K562 (cell line): ENCODE measurements around the gene CACNA1E. TPM values are rescaled to one million over a fixed set of nuclear protein-coding genes. Genes with fewer than 3 reads are reported as not detected.

ENCODE experiments used
- ATAC-seq: fragments of 200-7000 bp; cut with Tn5 transposase; 3 replicates; pipeline ENCODE4 v1.9.1; 2020; ENCODE audit warnings: moderate library complexity
- BruUV-seq: library from RNA; stranded (reverse); fragments of 400-500 nt; replicated peaks from 2 replicates; lab custom pipeline; 2021; lab: Mats Ljungman, UMichigan
- CTCF ChIA-PET: fragments of 300-600 bp; formaldehyde crosslinking; extraction: SDS; loops from one replicate; lab custom pipeline; 2021; ENCODE audit warnings: low intra/inter-chr PET ratio; lab: Yijun Ruan, JAX
- POLR2A ChIA-PET: fragments of 300-600, 350-650 bp; sonication (Branson Sonifier 250); formaldehyde crosslinking; extraction: SDS; loops from one replicate; lab custom pipeline; 2021; ENCODE audit warnings: antibody characterized with exemption, inconsistent platforms; lab: Yijun Ruan, JAX
- DNase-seq, 4 experiments: peaks; one replicate each; pipeline versions ENCODE4 v3.0.0 to v3.0.0-alpha.2; 2011 to 2018; ENCODE audit warnings: low spot score in 3 of 4, mixed read lengths in 3 of 4; ENCODE audit errors: extremely low read depth in 1 of 4
- FAIRE-seq: peaks from 2 replicates; lab custom pipeline; 2011; peaks lifted over from hg19 to GRCh38; lab: Jason Lieb, UNC
- H2AFZ ChIP-seq: 2 replicates; pipeline ENCODE4 v1.6.0; 2011; ENCODE audit warnings: low read depth, low read length, control low read depth, inconsistent platforms
- H3K27ac ChIP-seq: fragments of 200-600 bp; 3 replicates; pipeline ENCODE4 v1.8.0; 2011; ENCODE audit warnings: low read depth, mild to moderate bottlenecking, control low read depth, inconsistent platforms, low read length, moderate library complexity, mixed read lengths; ENCODE audit errors: extremely low read depth
- H3K27me3 ChIP-seq, 2 experiments: fragments of 300-600 bp in 1 of 2; 2 replicates in 1 of 2; 3 replicates in 1 of 2; pipeline versions ENCODE4 v1.6.0 to v1.8.0; 2011; ENCODE audit warnings: inconsistent platforms in 2 of 2, low read length in 2 of 2, mild to moderate bottlenecking in 1 of 2, mixed read lengths in 1 of 2, moderate library complexity in 1 of 2; ENCODE audit not compliant: control insufficient read depth in 2 of 2, insufficient read depth in 2 of 2
- H3K36me3 ChIP-seq: fragments of 300-600 bp; 3 replicates; pipeline ENCODE4 v1.8.0; 2011; ENCODE audit warnings: mild to moderate bottlenecking, low read length, inconsistent platforms; ENCODE audit not compliant: control insufficient read depth, insufficient read depth
- H3K4me1 ChIP-seq, 2 experiments: fragments of 200-600 bp in 1 of 2; replicated peaks in 1 of 2; 2 replicates in 1 of 2; 3 replicates in 1 of 2; pipeline versions ENCODE4 v1.5.1 to v1.8.0; 2011; ENCODE audit warnings: inconsistent platforms in 2 of 2, low read length in 2 of 2, mild to moderate bottlenecking in 1 of 2, mixed read lengths in 1 of 2, moderate library complexity in 1 of 2; ENCODE audit not compliant: control insufficient read depth in 2 of 2, insufficient read depth in 2 of 2
- H3K4me2 ChIP-seq: 2 replicates; pipeline ENCODE4 v1.6.1; 2011; ENCODE audit warnings: low read length, control low read depth, inconsistent platforms, mixed read lengths; ENCODE audit not compliant: insufficient read depth
- H3K4me3 ChIP-seq: fragments of 200-600 bp; sonication (generic), shearing (Covaris generic); 2 replicates; pipeline ENCODE4 v1.5.1; 2016; ENCODE audit warnings: control low read depth, inconsistent platforms
- H3K79me2 ChIP-seq: fragments of 200-600 bp; 3 replicates; pipeline ENCODE4 v1.8.0; 2011; ENCODE audit warnings: low read length, inconsistent platforms; ENCODE audit not compliant: control insufficient read depth, insufficient read depth
- H3K9ac ChIP-seq, 2 experiments: 2 replicates each; pipeline versions ENCODE4 v1.6.0 to v1.6.1; 2011; ENCODE audit warnings: low read depth in 2 of 2, low read length in 2 of 2, control low read depth in 1 of 2, inconsistent platforms in 1 of 2, mild to moderate bottlenecking in 1 of 2, mixed read lengths in 1 of 2; ENCODE audit not compliant: insufficient read depth in 1 of 2
- H3K9me1 ChIP-seq: one replicate; pipeline ENCODE4 v1.6.0; 2011; ENCODE audit warnings: inconsistent platforms, mild to moderate bottlenecking, low read length, moderate library complexity; ENCODE audit not compliant: control insufficient read depth, insufficient read depth
- H3K9me3 ChIP-seq: replicated peaks from 2 replicates; pipeline ENCODE4 v1.5.1; 2011; ENCODE audit warnings: low read depth, low read length, inconsistent platforms; ENCODE audit not compliant: control insufficient read depth, insufficient read depth
- H4K20me1 ChIP-seq: replicated peaks from 2 replicates; pipeline ENCODE4 v1.6.1; 2011; ENCODE audit warnings: low read length, inconsistent platforms, mixed read lengths; ENCODE audit not compliant: control insufficient read depth, insufficient read depth
- NUFIP1 ChIP-seq: fragments of 450-650 bp; IDR thresholded peaks from 2 replicates; pipeline ENCODE4 v1.6.1; 2018; ENCODE audit not compliant: partially characterized antibody
- PPARD ChIP-seq: fragments of 250-450 bp; sonication (Bioruptor Pico); IDR thresholded peaks from 2 replicates; pipeline ENCODE4 v1.8.0; 2022; ENCODE audit warnings: inconsistent platforms, mild to moderate bottlenecking, moderate library complexity
- WGBS: fragments of 100-300 bp; shearing (Covaris generic); methylation state at CpG from one replicate; pipeline ENCODE4 v1.1.6; 2016; ENCODE audit warnings: low coverage, mixed read lengths; ENCODE audit not compliant: insufficient coverage; ENCODE audit errors: missing lambda C conversion rate; 5-methylcytosine and 5-hydroxymethylcytosine counted together
- in situ Hi-C: fragments of 300-500 bp; cut with MboI; formaldehyde crosslinking; loops from 4 replicates; pipeline ENCODE4 v1.15.0; 2018; ENCODE audit warnings: inconsistent platforms, mixed read lengths
- intact Hi-C: fragments of 100-400 bp; cut with micrococcal nuclease; formaldehyde crosslinking; loops from 2 replicates; pipeline ENCODE4 v1.14.2; 2022
- polyA plus RNA-seq, 8 experiments: library from polyadenylated mRNA; depleted of rRNA in 4 of 8; stranded (reverse) in 5 of 8; unstranded in 3 of 8; fragments of >200 nt; fragmentation: Nextera tagmentation in 2 of 8; fragmentation: Illumina TruSeq in 1 of 8; extraction: Ambion mirVana in 2 of 8; extraction: Trizol in 1 of 8; gene quantifications; 2 replicates each; pipeline versions ENCODE4 v1.2.1 to v1.2.3, GENCODE V29; 2011 to 2014; ENCODE audit warnings: inconsistent platforms in 1 of 8, missing spikeins in 1 of 8
- total RNA-seq, 7 experiments: library from RNA; depleted of rRNA in 6 of 7; stranded (reverse); fragments of >200 nt in 6 of 7; fragmentation: Illumina TruSeq in 2 of 7; extraction: Trizol in 2 of 7; gene quantifications; 2 replicates each; pipeline versions ENCODE4 v1.2.1 to v1.2.3, GENCODE V29; 2011 to 2021; ENCODE audit warnings: low replicate concordance in 1 of 7
- TF ChIP-seq, protein P1 (sequence below): IDR thresholded peaks from 2 replicates; pipeline ENCODE4 v1.6.1; 2012; ENCODE audit warnings: low read depth, low read length, improper control_type of control experiment, borderline replicate concordance
- TF ChIP-seq, protein P2 (sequence below): fragments of 450-650 bp; formaldehyde crosslinking; IDR thresholded peaks from 2 replicates; pipeline ENCODE4 v1.4.0; 2020; ENCODE audit warnings: mild to moderate bottlenecking

Gene CACNA1E
- total and polyA plus RNA-seq, 9 of the 15 experiments (the other 6 are each of a cell fraction or from before 2014, with no cell fraction given): under 0.01 to 0.04 TPM; not detected in 7

DNA sequence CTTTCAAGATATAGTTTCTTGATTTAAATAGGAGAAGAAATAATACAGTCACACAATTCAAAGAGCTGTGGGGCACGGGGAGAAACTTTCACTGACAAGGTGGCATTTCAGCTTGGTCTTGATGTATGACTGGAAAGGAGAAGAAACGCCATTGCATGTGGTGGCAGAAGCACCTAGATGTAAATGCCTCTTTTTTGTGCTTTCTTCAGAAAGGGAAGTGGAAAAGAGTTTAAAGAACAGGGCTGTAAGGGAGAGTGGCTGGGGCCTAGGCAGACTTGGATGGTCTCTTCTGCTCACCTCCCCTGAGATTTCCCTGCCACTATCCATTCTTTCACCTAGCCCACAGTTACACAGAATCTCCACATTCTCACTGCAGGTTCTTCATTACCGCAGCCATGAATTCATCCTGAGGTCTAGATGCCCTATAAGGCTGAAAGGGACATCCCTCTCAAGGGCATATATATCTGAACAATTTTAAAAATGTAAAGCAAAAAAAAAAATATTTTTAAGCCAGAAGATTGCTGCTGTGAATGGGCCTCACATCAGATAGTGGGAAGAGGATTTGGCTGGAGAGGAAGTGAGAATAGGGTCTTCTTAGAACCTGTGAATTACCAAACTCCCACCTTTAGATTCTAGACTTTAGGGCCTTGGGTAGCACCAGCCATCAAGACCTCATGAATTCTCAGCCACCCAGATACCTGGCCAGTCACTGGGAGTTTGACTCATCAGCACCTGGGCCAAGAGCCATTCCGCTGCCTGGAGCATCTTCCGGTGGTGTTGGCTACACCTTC lies 23.4 kb downstream of the CACNA1E start (continued):
- TF ChIP-seq, protein P1, sequence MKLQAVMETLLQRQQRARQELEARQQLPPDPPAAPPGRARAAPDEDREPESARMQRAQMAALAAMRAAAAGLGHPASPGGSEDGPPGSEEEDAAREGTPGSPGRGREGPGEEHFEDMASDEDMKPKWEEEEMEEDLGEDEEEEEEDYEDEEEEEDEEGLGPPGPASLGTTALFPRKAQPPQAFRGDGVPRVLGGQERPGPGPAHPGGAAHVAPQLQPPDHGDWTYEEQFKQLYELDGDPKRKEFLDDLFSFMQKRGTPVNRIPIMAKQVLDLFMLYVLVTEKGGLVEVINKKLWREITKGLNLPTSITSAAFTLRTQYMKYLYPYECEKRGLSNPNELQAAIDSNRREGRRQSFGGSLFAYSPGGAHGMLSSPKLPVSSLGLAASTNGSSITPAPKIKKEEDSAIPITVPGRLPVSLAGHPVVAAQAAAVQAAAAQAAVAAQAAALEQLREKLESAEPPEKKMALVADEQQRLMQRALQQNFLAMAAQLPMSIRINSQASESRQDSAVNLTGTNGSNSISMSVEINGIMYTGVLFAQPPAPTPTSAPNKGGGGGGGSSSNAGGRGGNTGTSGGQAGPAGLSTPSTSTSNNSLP: no peak
- TF ChIP-seq, all 486 proteins: peak for 0

DNA sequence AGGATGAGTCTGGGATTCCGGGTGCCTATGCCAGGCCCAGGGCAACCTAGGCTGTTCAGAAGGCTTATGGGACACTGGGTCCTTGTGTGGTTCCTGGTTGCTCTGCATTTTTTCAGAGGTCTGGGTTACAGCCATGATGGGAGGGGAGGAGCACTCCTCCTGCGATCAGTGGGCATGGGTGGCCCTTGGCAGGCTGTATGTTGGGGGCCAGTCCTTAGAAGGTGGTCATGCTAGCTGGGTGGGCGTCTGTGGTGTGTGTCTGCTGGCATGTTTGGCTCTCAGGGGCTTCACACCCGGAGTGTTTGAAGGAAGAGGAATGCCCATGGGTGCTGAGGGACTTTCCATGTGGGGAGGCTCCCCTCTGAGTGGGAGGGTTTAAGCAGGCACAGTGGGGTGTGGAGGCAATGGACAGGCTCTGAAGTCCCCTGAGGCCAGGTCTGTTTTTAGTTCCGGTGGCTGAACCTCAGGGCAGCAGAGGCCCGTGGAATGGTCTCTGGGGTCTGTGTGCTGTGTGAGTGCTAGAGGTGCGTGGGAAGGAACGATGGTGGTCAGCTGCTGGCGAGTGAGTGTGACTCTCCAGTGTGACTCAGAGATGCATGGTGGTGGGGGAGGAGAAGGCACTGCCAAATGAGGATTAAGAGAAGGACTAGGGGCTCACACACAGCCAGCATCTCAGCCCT lies 25.3 kb downstream of the CACNA1E start:
- Histone ChIP-seq H3K4me2 (no peak overlapping the region), H3K9me3 (no peaks in the 10 kb centered on the region), H2AFZ (no peak overlapping the region), H3K79me2 (no peaks in the 10 kb centered on the region), H3K36me3 (no peaks in the 10 kb centered on the region), H3K9ac (no peak overlapping the region), H3K27ac (no peak overlapping the region), H4K20me1 (no peaks in the 10 kb centered on the region), H3K4me1 (no peaks in the 10 kb centered on the region), H3K9me1 (no peaks in the 10 kb centered on the region), H3K4me3 (no peak overlapping the region), H3K27me3 (no peaks in the 10 kb centered on the region)
- ChIA-PET CTCF (interaction anchor here (0.7 kb wide), 1 partner anchor 1293 kb away, joined by 3 read pairs; no protein-coding TSS in a partner anchor), POLR2A (no interaction called here)
- FAIRE-seq: no peak
- DNase-seq: no peak
- no peak for ATAC-seq
- in situ Hi-C loops (no loop called here), intact Hi-C loops (no loop called here)
- TF ChIP-seq PPARD (CRISPR knock-in tag) (no peak), NUFIP1 (no peak)
- TF ChIP-seq, protein P2, sequence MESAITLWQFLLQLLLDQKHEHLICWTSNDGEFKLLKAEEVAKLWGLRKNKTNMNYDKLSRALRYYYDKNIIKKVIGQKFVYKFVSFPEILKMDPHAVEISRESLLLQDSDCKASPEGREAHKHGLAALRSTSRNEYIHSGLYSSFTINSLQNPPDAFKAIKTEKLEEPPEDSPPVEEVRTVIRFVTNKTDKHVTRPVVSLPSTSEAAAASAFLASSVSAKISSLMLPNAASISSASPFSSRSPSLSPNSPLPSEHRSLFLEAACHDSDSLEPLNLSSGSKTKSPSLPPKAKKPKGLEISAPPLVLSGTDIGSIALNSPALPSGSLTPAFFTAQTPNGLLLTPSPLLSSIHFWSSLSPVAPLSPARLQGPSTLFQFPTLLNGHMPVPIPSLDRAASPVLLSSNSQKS: no peak
- 0% methylated on average over 9 of the region's 9 CpGs for WGBS
- BruUV-seq: no TSS peak
